ENCODE data around the gene OGT. TPM values are rescaled to one million over a fixed set of nuclear protein-coding genes. Genes with fewer than 3 reads are reported as not detected.
"Not testable (repeated sequence)": the region's sequence is repeated elsewhere in the genome, so short reads cannot be mapped to it uniquely, and the experiment has no call there.

OGT gene
- total RNA-seq, 1 experiment from 2014 or later: 98.0 TPM

DNA sequence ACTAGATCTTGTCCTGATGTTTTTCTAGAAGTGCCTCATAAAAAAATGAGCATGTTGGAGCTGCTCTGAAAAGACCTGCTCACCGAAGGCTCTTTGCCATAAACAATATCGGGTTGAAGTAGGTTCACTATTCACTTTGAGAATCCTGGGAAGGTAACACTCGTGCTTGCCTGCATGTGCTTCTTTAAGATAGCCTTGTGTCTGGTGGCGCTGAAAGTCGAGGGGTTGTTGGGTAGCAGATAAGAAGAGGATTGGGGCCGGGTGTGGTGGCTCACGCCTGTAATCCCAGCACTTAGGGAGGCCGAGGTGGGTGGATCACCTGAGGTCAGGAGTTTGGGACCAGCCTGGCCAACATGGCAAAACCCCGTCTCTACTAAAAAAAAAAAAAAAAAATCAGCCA lies 78.8 kb downstream of the OGT start:
- in situ Hi-C loops (cut with HindIII; ENCODE audit: low pct_unique_long_range_greater_than_20kb, low sequenced_read_pairs); DNase-seq (ENCODE audit: low read depth, low spot score): not testable (repeated sequence)

DNA sequence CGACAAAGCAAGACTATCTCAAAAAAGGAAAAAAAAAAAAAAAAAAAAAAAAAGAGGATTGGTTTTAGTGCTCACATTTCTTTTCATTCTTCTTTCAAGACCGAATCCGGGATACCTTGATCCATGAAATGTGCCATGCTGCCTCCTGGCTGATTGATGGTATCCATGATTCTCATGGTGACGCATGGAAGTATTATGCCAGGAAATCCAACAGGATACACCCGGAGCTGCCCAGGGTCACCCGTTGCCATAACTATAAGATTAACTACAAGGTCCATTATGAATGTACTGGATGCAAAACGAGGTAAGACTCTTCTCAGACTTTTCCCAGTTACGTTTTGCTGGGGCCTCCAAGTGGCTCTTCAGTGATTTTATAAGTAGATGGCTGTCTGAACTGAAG lies 79.4 kb downstream of the OGT start:
- no peak for DNase-seq (ENCODE audit: low read depth, low spot score)
- in situ Hi-C loops (cut with HindIII; ENCODE audit: low pct_unique_long_range_greater_than_20kb, low sequenced_read_pairs): no loop called here

DNA sequence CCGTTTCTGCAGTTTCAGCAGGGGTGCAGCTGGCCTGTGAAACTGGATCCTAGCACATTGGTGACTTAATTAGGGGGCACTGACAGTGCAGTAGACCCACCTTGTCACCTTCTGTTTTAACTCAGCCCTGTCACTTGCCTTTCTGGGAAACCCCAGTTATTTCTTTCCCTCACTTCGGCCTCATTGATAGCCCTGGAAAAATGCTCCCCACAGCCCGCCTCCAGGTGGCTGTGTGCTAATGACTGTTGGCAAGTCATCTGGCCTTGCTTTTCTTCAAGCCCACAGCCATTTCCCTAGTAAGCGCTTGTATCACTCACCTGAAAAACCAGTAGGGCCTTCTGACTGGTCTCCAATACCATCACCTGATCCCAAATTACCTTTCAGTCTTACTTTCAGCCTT lies 82.2 kb downstream of the OGT start:
- no peak for DNase-seq (ENCODE audit: low read depth, low spot score)
- in situ Hi-C loops (cut with HindIII; ENCODE audit: low pct_unique_long_range_greater_than_20kb, low sequenced_read_pairs): no loop called here

DNA sequence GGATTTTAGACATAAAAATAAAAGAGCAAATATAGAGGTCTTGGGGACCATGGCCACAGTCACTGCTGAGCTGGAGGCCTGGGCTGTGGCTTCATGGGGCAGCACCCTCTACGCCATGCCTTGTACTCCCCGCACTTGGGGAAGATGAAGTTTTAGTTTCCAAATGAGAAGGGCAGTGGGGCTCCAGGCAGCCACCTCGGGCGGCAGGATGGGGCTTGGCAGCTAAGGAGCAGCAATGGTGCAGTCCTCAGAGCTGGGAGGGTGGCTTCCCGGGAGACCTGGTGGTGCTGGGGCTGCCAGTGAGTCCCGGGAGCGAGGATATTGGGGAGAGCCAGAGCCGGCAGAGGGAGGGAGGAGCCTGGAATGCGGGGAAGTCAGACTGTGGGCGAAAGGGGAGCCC lies 83.0 kb downstream of the OGT start:
- in situ Hi-C loops (cut with HindIII; ENCODE audit: low pct_unique_long_range_greater_than_20kb, low sequenced_read_pairs): no loop called here

DNA sequence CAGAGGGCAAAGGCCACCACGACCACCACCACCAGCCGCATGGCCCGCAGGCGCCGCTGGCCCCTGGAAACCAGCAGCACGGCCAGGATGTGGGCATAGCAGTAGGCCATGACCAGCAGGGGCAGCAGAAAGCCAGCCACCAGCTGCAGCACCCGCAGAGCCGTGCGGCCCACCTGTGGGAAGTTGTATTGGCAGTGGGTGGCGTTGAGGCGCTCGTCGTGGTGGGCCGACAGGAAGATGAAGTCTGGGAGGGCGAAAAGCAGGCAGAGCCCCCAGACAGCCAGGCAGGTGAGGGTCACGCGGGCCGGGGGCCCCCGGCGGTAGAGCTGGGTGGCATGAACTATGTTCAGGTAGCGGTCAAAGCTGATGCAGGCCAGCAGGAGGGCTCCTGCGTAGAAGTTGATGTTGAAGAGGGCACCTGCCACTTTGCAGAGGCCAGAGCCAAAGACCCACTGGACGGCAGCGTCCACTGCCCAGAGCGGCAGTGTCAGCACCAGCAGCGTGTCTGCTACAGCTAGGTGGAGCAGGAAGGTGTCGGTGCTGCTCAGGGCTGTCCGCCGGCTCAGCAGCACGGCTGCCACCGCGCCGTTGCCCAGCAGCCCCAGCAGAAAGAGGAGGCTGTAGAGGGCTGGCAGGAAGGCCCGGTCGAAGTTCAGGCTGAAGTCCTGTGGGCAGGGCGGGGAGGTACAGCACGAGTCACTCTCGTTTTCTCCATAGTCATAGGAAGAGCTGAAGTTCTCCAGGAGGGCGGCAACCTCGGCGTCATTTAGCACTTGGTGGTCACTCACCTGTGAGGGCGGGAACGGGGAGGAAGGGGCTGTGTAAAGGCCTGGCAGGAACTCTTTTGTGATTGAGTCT lies 84.0 kb downstream of the OGT start:
- in situ Hi-C loops (cut with HindIII; ENCODE audit: low pct_unique_long_range_greater_than_20kb, low sequenced_read_pairs): no loop called here
- DNase-seq (ENCODE audit: low read depth, low spot score): no peak

More for the DNA sequence above, 83.0 kb downstream of the OGT start:
- no peak for DNase-seq (ENCODE audit: low read depth, low spot score)

DNA sequence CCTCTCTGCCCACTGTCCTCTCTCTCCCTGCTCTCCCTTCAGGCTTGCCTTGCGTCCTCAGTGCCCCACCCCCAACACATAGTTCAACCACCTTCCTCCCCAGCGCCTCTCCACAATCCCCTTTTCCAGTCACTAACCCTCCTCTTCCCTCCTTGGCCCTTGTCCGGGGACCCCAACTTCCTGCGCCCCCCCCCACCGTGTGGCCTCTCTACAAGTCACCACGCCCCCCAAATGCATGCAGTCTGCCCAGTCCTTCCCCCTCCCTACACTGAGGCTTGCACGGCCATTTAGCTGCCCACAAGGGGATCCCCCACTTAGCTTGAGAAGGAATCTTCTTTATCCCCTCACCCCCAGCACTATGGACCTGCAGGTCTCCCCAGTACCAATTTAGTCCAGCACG lies 84.8 kb downstream of the OGT start:
- in situ Hi-C loops (cut with HindIII; ENCODE audit: low pct_unique_long_range_greater_than_20kb, low sequenced_read_pairs): no loop called here
- DNase-seq (ENCODE audit: low read depth, low spot score): no peak

DNA sequence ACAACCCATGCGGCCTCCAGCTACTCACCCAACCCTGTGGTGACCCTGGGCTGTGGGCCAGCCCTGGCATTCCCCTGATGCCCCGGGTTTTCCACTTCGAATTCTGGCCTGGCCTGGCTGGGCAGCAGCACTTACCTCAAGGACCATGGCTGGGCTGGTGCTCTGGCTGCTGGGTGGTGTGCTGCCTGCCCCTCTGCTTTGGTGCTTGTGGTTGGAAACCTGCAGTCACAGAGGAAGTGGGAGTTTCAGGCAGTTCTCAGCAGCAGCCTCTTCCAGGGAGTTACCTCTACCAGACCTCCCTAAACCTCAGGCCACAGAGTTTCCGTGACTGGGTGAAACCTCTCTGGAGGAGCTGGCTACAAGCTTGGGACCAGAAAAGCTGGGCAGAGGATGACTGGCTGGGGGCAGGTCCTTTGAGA lies 85.4 kb downstream of the OGT start, which contains the start of gene CXCR3:
Gene CXCR3 (minus strand): TSS at position 209 of the 419 bp plus-strand sequence. CDS start 62 bp downstream, at position 147.
- no peak for DNase-seq (ENCODE audit: low read depth, low spot score)
- in situ Hi-C loops (cut with HindIII; ENCODE audit: low pct_unique_long_range_greater_than_20kb, low sequenced_read_pairs): no loop called here

DNA sequence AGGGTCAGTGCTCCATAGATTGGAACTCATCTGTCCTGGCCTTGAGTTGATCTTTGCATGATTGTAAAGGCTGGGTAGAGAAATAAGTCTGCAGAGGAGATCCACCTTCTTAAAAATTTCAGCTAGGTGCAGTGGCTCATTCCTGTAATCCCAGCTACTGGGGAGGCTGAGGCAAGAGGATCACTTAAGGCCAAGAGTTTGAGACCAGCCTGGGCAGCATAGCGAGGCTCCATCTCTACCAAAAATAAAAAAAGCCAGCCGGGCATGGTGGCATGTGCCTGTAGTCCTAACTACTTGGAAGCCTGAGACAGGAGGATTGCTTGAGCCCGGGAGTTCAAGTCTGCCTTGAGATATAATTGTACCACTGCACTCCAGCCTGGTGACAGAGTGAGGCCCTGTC lies 85.9 kb downstream of the OGT start:
- in situ Hi-C loops (cut with HindIII; ENCODE audit: low pct_unique_long_range_greater_than_20kb, low sequenced_read_pairs): no loop called here

DNA sequence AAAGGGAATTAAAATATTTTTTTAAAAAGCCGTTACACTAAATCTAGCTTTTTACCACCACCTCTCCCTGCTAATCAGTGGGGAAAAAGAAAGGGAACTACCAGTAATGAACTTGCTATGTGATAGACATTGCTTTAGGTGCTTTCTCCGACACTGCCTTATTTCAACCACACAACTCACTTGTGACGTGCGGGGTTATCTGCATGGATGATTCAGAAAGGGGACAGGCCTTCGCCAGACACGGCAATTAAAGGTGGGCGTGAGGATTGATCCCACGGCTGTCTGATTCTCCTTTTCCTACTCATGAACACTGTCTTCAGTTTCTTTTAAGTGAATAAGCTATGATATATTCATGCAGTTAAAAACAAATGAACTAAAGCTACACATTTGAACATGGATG lies 86.3 kb downstream of the OGT start:
- no peak for DNase-seq (ENCODE audit: low read depth, low spot score)
- in situ Hi-C loops (cut with HindIII; ENCODE audit: low pct_unique_long_range_greater_than_20kb, low sequenced_read_pairs): no loop called here

More for the DNA sequence above, 85.9 kb downstream of the OGT start:
- DNase-seq (ENCODE audit: low read depth, low spot score): no peak

DNA sequence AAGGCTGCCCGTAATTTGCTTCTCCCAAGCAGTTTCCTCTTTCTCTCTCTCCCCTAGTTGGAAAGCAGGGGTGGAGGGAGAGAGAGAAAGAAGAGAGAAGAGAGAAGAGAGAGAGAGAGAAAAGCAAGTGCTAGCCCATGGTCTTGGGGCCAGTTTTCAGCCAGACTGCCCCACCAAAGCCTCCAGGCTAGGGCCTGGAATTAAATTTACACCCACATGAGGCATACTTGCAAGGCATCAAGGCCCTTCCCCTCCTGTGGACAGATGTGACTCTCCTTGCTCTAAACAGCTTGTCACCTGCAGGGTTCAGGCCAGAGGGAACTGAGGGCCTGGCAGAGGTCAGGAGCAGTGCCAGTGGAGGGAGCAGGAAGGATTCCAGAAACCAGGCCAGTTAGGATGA lies 87.1 kb downstream of the OGT start:
- DNase-seq (ENCODE audit: low read depth, low spot score): no peak
- in situ Hi-C loops (cut with HindIII; ENCODE audit: low pct_unique_long_range_greater_than_20kb, low sequenced_read_pairs): no loop called here

DNA sequence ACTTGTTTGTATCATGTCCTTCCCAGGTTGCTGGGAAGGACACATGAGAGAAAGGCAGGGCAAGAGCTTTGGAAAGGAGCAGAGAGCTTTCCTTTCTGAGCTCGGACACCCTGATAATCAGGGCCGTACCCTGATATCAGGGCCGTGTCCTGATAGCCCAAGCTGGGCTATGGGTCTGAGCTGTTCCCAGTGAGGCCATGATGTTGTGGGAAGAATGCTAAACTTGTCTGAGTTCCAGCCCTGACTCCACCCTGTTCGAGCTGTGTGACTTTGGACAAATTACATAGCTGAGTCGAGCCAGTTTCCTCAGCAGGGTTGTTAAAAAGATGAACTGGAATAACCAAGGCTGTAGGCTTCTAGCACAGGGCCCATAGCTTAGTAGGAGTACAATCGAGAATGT lies 88.7 kb downstream of the OGT start:
- no peak for DNase-seq (ENCODE audit: low read depth, low spot score)
- in situ Hi-C loops (cut with HindIII; ENCODE audit: low pct_unique_long_range_greater_than_20kb, low sequenced_read_pairs): no loop called here

DNA sequence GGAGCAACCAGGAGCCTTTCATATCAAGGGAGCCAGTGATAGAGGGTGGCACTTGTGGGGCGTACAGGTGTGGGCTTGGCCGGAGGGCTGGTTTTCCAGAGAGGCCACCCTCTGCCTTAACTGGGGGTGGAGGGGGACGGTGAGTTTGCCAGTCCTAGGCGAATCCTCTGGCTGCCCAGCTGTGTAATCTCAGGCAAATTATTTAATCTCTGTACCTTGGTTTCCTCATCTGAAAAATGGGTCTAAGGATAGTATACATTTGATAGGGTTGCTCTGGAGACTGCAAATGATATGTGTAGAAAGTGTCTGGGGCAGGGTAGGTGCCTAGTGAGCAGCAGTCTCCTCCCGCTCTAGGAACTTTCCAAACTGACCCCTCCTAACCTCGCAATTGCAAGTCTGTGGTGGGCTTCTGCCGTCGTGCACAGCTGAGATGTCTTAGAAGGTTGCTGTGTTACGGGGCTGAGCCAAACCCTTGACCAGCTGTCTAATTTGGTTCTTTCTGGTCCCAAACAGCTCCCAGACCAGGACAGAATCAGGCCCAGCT lies 89.2 kb downstream of the OGT start:
- in situ Hi-C loops (cut with HindIII; ENCODE audit: low pct_unique_long_range_greater_than_20kb, low sequenced_read_pairs): no loop called here
- no peak for DNase-seq (ENCODE audit: low read depth, low spot score)

DNA sequence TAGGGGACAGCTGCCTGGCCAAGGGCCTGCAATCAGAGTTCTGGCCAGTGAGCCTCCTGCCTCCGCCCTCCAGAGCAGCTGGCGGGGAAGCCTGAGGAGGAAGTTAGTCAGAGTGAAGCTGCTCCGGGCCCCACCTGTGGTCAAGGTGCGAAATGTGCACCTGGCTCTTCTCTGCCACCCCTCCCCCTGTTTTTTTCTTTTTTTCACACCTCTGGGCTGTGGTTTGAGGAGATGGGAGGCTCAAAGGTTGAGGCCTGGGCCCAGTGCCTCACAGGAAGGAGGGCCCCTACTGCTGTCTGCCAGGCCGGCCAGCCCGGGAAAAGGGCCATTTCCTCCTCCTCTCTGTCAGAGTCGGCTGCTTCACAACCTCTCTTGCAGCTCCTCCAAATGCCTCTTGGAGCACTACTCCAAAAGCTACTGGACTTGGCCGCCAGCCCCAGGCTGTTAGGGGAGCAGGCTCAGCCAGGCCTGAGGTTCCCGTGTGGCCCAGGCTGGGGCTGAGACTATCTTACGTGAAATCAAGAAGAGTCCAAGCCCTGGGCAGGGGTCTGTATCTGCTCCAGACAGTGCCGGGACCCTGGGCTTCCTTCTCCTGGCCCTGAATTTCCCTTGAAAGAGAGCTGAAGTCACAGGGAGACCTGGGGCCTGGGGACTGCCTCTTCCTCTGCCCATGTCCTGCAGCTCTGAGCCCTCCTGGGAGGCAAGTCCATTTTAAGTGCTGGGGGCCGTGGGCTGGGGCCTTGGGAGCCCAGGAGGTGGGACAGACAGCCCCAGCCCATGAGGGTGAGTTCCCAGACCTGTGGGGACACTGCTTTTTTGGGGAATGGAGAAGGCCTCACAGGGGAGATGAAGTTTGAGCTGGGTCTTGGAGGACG lies 89.9 kb downstream of the OGT start:
- DNase-seq (ENCODE audit: low read depth, low spot score): peak; percentile 49
- in situ Hi-C loops (cut with HindIII; ENCODE audit: low pct_unique_long_range_greater_than_20kb, low sequenced_read_pairs): no loop called here

DNA sequence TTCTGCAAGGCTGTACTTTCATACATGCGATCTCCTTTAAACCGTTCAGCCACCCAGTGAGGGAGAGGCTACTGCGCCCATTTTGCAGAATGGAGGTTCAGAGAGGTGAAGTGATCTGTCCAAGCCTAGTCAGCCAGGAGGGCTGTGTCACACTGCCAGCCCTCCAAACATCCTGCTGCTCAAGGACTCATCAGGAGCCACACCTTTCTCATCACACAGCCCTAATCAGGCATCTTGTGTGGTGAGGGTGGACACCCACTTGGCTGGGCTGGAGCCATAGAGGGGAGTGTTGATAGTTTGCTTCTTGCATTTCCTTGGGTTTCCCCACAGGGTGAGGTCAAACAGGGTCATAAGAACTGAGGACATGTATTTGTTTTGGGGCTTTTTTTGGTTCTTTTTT lies 90.8 kb downstream of the OGT start:
- no peak for DNase-seq (ENCODE audit: low read depth, low spot score)
- in situ Hi-C loops (cut with HindIII; ENCODE audit: low pct_unique_long_range_greater_than_20kb, low sequenced_read_pairs): no loop called here

DNA sequence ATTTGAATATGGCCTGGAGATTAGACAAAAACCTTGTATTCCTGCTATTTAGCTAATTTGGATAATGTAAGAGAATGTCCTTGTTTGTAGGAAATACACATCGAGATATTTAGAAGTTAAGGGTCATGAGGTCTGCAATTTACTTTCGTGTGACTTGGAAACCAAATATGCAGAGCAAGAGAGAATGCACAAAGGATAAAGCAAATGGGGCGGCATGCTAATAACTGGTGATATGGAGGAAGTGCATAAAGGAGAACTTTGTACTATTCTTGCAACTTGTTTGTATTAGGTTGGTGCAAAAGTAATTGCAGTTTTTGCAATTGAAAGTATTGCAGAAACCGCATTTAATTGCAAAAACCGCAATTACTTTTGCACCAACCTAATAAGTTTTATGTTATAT lies 92.6 kb downstream of the OGT start:
- in situ Hi-C loops (cut with HindIII; ENCODE audit: low pct_unique_long_range_greater_than_20kb, low sequenced_read_pairs): no loop called here
- DNase-seq (ENCODE audit: low read depth, low spot score): peak; percentile 7
